Ovary (tissue), 3 donors: ENCODE data around the gene CDH23.

Experiments
- EP300 ChIP-seq: sonication (generic); formaldehyde crosslinking; IDR thresholded peaks from one replicate; pipeline ENCODE4 v1.6.1; 2017; ENCODE audit warnings: antibody characterized with exemption
- TF ChIP-seq, protein P1 (sequence below), 3 donors: fragments of 450-650 bp in 2 of 3; fragments of 200-600 bp in 1 of 3; IDR thresholded peaks; one replicate each; pipeline versions ENCODE4 v1.5.1 to v1.8.0; 2016 to 2022; ENCODE audit warnings: antibody characterized with exemption in 3 of 3, mild to moderate bottlenecking in 1 of 3
- donor health status: DM: no; HTN: no; CAD: no.

DNA sequence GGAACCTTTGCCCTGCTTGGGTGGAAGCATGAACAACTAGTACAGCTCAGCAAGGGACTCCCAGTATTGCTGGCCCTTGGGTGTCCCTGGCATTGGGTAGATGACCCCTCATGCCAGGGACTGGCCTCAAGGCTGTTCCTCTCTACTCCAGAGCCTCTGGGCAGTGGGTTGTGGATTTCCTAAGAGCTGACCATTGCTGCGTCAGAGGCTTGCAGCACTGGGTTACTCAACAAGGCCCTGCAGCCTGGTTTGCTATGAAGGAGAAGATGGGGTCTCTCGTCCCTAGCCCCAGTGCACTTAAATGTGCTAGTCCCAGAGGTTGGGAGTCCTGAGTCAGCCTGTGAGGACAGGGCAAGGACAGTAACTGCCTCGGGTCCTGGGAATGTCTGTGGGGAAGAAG lies 374.1 kb downstream of the CDH23 start:
- TF ChIP-seq, protein P1, sequence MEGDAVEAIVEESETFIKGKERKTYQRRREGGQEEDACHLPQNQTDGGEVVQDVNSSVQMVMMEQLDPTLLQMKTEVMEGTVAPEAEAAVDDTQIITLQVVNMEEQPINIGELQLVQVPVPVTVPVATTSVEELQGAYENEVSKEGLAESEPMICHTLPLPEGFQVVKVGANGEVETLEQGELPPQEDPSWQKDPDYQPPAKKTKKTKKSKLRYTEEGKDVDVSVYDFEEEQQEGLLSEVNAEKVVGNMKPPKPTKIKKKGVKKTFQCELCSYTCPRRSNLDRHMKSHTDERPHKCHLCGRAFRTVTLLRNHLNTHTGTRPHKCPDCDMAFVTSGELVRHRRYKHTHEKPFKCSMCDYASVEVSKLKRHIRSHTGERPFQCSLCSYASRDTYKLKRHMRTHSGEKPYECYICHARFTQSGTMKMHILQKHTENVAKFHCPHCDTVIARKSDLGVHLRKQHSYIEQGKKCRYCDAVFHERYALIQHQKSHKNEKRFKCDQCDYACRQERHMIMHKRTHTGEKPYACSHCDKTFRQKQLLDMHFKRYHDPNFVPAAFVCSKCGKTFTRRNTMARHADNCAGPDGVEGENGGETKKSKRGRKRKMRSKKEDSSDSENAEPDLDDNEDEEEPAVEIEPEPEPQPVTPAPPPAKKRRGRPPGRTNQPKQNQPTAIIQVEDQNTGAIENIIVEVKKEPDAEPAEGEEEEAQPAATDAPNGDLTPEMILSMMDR (IDR thresholded peaks at IDR 0.05) = no peak
- no peak for TF ChIP-seq EP300
